H1 (cell line): ENCODE results near the gene APOL1. TPM values are rescaled to one million over a fixed set of nuclear protein-coding genes. Genes with fewer than 3 reads are reported as not detected.

Experiments
- CTCF ChIA-PET: fragments of 300-600 bp; sonication (Branson Sonifier 250); formaldehyde crosslinking; loops from one replicate; lab custom pipeline; 2021; ENCODE audit not compliant: partially characterized antibody; lab: Charles Lee
- POLR2A ChIA-PET: fragments of 300-600 bp; sonication (Branson Sonifier 250); formaldehyde crosslinking; loops from one replicate; lab custom pipeline; 2021; ENCODE audit warnings: inconsistent platforms; ENCODE audit not compliant: partially characterized antibody; lab: Charles Lee
- DNase-seq, 2 experiments: peaks; one replicate each; pipeline versions ENCODE4 v3.0.0 to v3.0.0-alpha.2; 2010 to 2022; ENCODE audit warnings: low spot score in 2 of 2, low read depth in 1 of 2, mixed read lengths in 1 of 2
- FAIRE-seq: peaks from 2 replicates; lab custom pipeline; 2011; peaks lifted over from hg19 to GRCh38; lab: Jason Lieb, UNC
- H2AFZ ChIP-seq: 2 replicates; pipeline ENCODE4 v1.8.1; 2012; ENCODE audit warnings: low read length, inconsistent platforms
- H2AK5ac ChIP-seq: 2 replicates; pipeline ENCODE4 v1.6.1; 2013; ENCODE audit warnings: low read depth, low read length
- H2BK120ac ChIP-seq: replicated peaks from 2 replicates; pipeline ENCODE3; 2013; ENCODE audit warnings: low read depth, low read length, inconsistent platforms
- H2BK12ac ChIP-seq: 2 replicates; pipeline ENCODE4 v1.6.1; 2013; ENCODE audit warnings: low read depth, low read length
- H2BK15ac ChIP-seq: 2 replicates; pipeline ENCODE4 v1.6.1; 2013; ENCODE audit warnings: low read length
- H2BK20ac ChIP-seq: 2 replicates; pipeline ENCODE4 v1.6.1; 2013; ENCODE audit warnings: low read length
- H2BK5ac ChIP-seq: 2 replicates; pipeline ENCODE4 v1.6.1; 2013; ENCODE audit warnings: low read depth, low read length
- H3K14ac ChIP-seq: 2 replicates; pipeline ENCODE4 v1.6.1; 2013; ENCODE audit warnings: inconsistent platforms; ENCODE audit not compliant: insufficient read length
- H3K18ac ChIP-seq: 2 replicates; pipeline ENCODE4 v1.6.1; 2013; ENCODE audit warnings: low read length; ENCODE audit errors: extremely low read depth
- H3K23ac ChIP-seq: 2 replicates; pipeline ENCODE4 v1.6.1; 2013; ENCODE audit warnings: inconsistent platforms; ENCODE audit not compliant: insufficient read length
- H3K23me2 ChIP-seq: 2 replicates; pipeline ENCODE4 v1.6.1; 2013; ENCODE audit warnings: low read depth, low read length
- H3K27ac ChIP-seq: 2 replicates; pipeline ENCODE4 v1.6.1; 2011; ENCODE audit warnings: low read depth, low read length, inconsistent platforms
- H3K27me3 ChIP-seq, 4 experiments: replicated peaks in 1 of 4; 1 replicate in 1 of 4; 2 replicates in 3 of 4; pipeline versions ENCODE4 v1.6.1 to v1.8.1; 2011 to 2013; ENCODE audit warnings: low read length in 3 of 4, mild to moderate bottlenecking in 3 of 4, inconsistent platforms in 2 of 4, mixed read lengths in 2 of 4, moderate library complexity in 1 of 4; ENCODE audit not compliant: control insufficient read depth in 3 of 4, insufficient read depth in 3 of 4; ENCODE audit errors: extremely low read depth in 1 of 4
- H3K36me3 ChIP-seq, 4 experiments: 2 replicates each; pipeline versions ENCODE4 v1.6.1 to v1.8.1; 2011 to 2013; ENCODE audit warnings: mild to moderate bottlenecking in 4 of 4, low read length in 3 of 4, moderate library complexity in 2 of 4, control low read depth in 1 of 4, inconsistent platforms in 1 of 4; ENCODE audit not compliant: insufficient read depth in 4 of 4, control insufficient read depth in 2 of 4
- H3K4ac ChIP-seq: replicated peaks from 2 replicates; pipeline ENCODE3; 2013; ENCODE audit warnings: low read length, low read depth, mixed read lengths, inconsistent platforms; ENCODE audit not compliant: insufficient read length
- H3K4me1 ChIP-seq, 4 experiments: replicated peaks in 1 of 4; 1 replicate in 1 of 4; 2 replicates in 3 of 4; pipeline versions ENCODE4 v1.6.1 to v1.8.1; 2011 to 2013; ENCODE audit warnings: low read length in 3 of 4, inconsistent platforms in 2 of 4, mixed read lengths in 1 of 4; ENCODE audit not compliant: insufficient read depth in 4 of 4, control insufficient read depth in 3 of 4
- H3K4me2 ChIP-seq, 2 experiments: 2 replicates each; pipeline versions ENCODE4 v1.6.1 to v1.8.1; 2011 to 2013; ENCODE audit warnings: low read depth in 2 of 2, low read length in 2 of 2, control low read depth in 1 of 2, inconsistent platforms in 1 of 2, mild to moderate bottlenecking in 1 of 2; ENCODE audit not compliant: insufficient read depth in 1 of 2
- H3K4me3 ChIP-seq, 4 experiments: fragments of 200-600, 300-600 bp in 1 of 4; sonication (generic), shearing (Covaris generic), sonication (Bioruptor Twin) in 1 of 4; 2 replicates each; pipeline versions ENCODE4 v1.5.1 to v1.8.1; 2011 to 2016; ENCODE audit warnings: low read length in 4 of 4, low read depth in 3 of 4, control low read depth in 2 of 4, inconsistent platforms in 2 of 4, mild to moderate bottlenecking in 2 of 4, mixed read lengths in 1 of 4, moderate library complexity in 1 of 4; ENCODE audit not compliant: insufficient read depth in 2 of 4; ENCODE audit errors: extremely low read depth in 1 of 4
- H3K56ac ChIP-seq: replicated peaks from 2 replicates; pipeline ENCODE3; 2013; ENCODE audit warnings: low read depth, mild to moderate bottlenecking, mixed read lengths, low read length, inconsistent platforms; ENCODE audit not compliant: insufficient read length
- H3K79me1 ChIP-seq: 2 replicates; pipeline ENCODE4 v1.6.1; 2013; ENCODE audit warnings: low read depth, low read length, control low read depth
- H3K79me2 ChIP-seq, 2 experiments: 2 replicates each; pipeline versions ENCODE4 v1.6.1 to v1.8.1; 2012 to 2013; ENCODE audit warnings: low read length in 2 of 2, mild to moderate bottlenecking in 2 of 2, inconsistent platforms in 1 of 2; ENCODE audit not compliant: insufficient read depth in 2 of 2, control insufficient read depth in 1 of 2
- H3K9ac ChIP-seq, 4 experiments: replicated peaks in 1 of 4; 1 replicate in 1 of 4; 2 replicates in 3 of 4; pipeline versions ENCODE4 v1.6.1 to v1.8.1; 2011 to 2013; ENCODE audit warnings: low read depth in 3 of 4, low read length in 3 of 4, control low read depth in 2 of 4, mild to moderate bottlenecking in 2 of 4, moderate library complexity in 2 of 4, inconsistent platforms in 1 of 4; ENCODE audit errors: extremely low read depth in 1 of 4
- H3K9me3 ChIP-seq, 2 experiments: 2 replicates each; pipeline versions ENCODE4 v1.6.1 to v1.8.1; 2012 to 2013; ENCODE audit warnings: mild to moderate bottlenecking in 2 of 2, moderate library complexity in 2 of 2, control low read depth in 1 of 2, inconsistent platforms in 1 of 2, low read depth in 1 of 2, low read length in 1 of 2, mixed read lengths in 1 of 2; ENCODE audit not compliant: insufficient read depth in 2 of 2
- H4K20me1 ChIP-seq, 2 experiments: replicated peaks in 1 of 2; 2 replicates each; pipeline versions ENCODE3 to v1.8.1; 2011 to 2013; ENCODE audit warnings: inconsistent platforms in 2 of 2, low read length in 2 of 2, mild to moderate bottlenecking in 1 of 2; ENCODE audit not compliant: insufficient read depth in 2 of 2, control insufficient read depth in 1 of 2
- H4K5ac ChIP-seq: 2 replicates; pipeline ENCODE4 v1.6.1; 2013; ENCODE audit warnings: low read length, low read depth, mixed read lengths, inconsistent platforms; ENCODE audit not compliant: insufficient read length
- H4K8ac ChIP-seq: 2 replicates; pipeline ENCODE4 v1.8.0; 2013; ENCODE audit warnings: mild to moderate bottlenecking, moderate library complexity, low read length, inconsistent platforms; ENCODE audit not compliant: insufficient read depth; ENCODE audit errors: extremely low read depth
- H4K91ac ChIP-seq: replicated peaks from 2 replicates; pipeline ENCODE3; 2013; ENCODE audit warnings: low read length, mixed read lengths, inconsistent platforms; ENCODE audit not compliant: insufficient read length
- CBX8 ChIP-seq: fragments of 300-800, 300-1000 bp; sonication (generic); IDR thresholded peaks from 2 replicates; pipeline ENCODE4 v1.7.1; 2016; ENCODE audit warnings: low read depth, low read length, borderline replicate concordance
- CTBP2 ChIP-seq: IDR thresholded peaks from 2 replicates; pipeline ENCODE4 v1.7.0; 2011; ENCODE audit warnings: borderline replicate concordance, mild to moderate bottlenecking, moderate library complexity, mixed read lengths, low read length; ENCODE audit not compliant: insufficient read depth, insufficient read length
- GABPA ChIP-seq: IDR thresholded peaks from 2 replicates; pipeline ENCODE4 v1.6.1; 2011; ENCODE audit warnings: mild to moderate bottlenecking, low read length, moderate library complexity, borderline replicate concordance; ENCODE audit not compliant: insufficient read depth
- JUND ChIP-seq: IDR thresholded peaks from 2 replicates; pipeline ENCODE4 v1.6.1; 2011; ENCODE audit warnings: mild to moderate bottlenecking, improper control_type of control experiment, low read length
- KDM1A ChIP-seq: fragments of 200-600, 300-600 bp; sonication (generic); IDR thresholded peaks from 2 replicates; pipeline ENCODE4 v1.7.1; 2016; ENCODE audit warnings: mild to moderate bottlenecking, low read length, borderline replicate concordance
- PHF8 ChIP-seq: fragments of 200-600 bp; sonication (generic); conservative IDR thresholded peaks from 2 replicates; pipeline ENCODE4 v1.7.1; 2012; ENCODE audit warnings: low read depth, mild to moderate bottlenecking, inconsistent platforms, low read length, moderate library complexity
- SIN3A ChIP-seq, 2 experiments: IDR thresholded peaks in 1 of 2; conservative IDR thresholded peaks in 1 of 2; 2 replicates each; pipeline ENCODE4 v1.6.1; 2011 to 2012; ENCODE audit warnings: low read length in 2 of 2, improper control_type of control experiment in 1 of 2, low read depth in 1 of 2, mild to moderate bottlenecking in 1 of 2
- TCF12 ChIP-seq: IDR thresholded peaks from 2 replicates; pipeline ENCODE4 v1.6.1; 2011; ENCODE audit warnings: low read depth, mild to moderate bottlenecking, low read length
- WGBS, 2 experiments: shearing (Covaris generic) in 1 of 2; methylation state at CpG; one replicate each; pipeline versions ENCODE4 v1.1.6 to v1.1.7; 2013 to 2015; ENCODE audit warnings: low lambda C conversion rate in 2 of 2, mixed read lengths in 2 of 2, inconsistent platforms in 1 of 2, low coverage in 1 of 2, missing lambda C conversion rate in 1 of 2; ENCODE audit not compliant: insufficient replicate concordance in 2 of 2, insufficient coverage in 1 of 2, insufficient read length in 1 of 2; ENCODE audit errors: extremely low coverage in 1 of 2, missing lambda C conversion rate in 1 of 2; 5-methylcytosine and 5-hydroxymethylcytosine counted together
- polyA plus RNA-seq, 7 experiments: library from polyadenylated mRNA; depleted of rRNA in 3 of 7; stranded (reverse) in 5 of 7; unstranded in 2 of 7; fragments of >200 nt in 5 of 7; fragments of 200-250 nt in 2 of 7; gene quantifications; 1 replicate in 5 of 7; 2 replicates in 1 of 7; 4 replicates in 1 of 7; pipeline versions ENCODE4 v1.2.1 to v1.2.3, GENCODE V29; 2011 to 2013; ENCODE audit warnings: missing spikeins in 2 of 7, mixed read lengths in 2 of 7
- total RNA-seq: library from RNA; stranded (reverse); fragmentation: NEBNext Ultra II Directional; extraction: Animal tissue kit (Norgen Biotek cat#: 25700); gene quantifications from 2 replicates; pipeline ENCODE4 v1.2.1, GENCODE V29; 2021
- TF ChIP-seq, protein P1 (sequence below): IDR thresholded peaks from 2 replicates; pipeline ENCODE4 v1.6.1; 2012; ENCODE audit warnings: inconsistent platforms

The APOL1 gene
- total and polyA plus RNA-seq, 2 of the 8 experiments (the other 6 are each of a cell fraction or from before 2014, with no cell fraction given), result not detected

DNA sequence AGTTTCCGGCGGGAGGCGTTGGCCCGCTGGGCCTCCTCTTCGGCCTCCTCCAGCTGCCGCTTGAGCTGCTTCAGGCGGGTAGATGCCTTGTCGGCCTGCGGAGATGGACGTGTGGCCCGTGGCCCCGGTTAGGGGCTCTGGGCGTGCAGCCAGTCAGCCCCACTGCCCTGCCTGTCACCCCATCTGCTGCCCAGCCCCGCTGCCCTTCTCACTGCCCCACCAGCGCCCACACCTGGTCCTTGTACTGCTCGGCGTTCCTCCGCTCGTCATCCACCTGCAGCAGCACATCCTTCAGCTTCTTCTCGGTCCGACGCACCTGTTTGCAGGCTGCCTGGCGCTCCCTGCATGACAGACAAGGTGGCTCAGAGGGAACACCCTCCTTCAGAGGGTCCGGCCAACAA lies 31.2 kb downstream of the APOL1 start:
- CTCF ChIA-PET, result interaction anchor here (1.5 to 8.0 kb wide), 5 partner anchors 12 to 203 kb away, joined by 4 to 159 read pairs (median 6); no protein-coding TSS in a partner anchor
- H4K20me1 ChIP-seq, result peaks cover 0 to 8% of the 10 kb centered on the region in 2 experiments

More for the DNA sequence above, 31.2 kb downstream of the APOL1 start:
- Histone ChIP-seq H2BK12ac (no peak overlapping the region), H3K4me2 (no peak overlapping the region), H2AK5ac (no peak overlapping the region), H4K5ac (no peak overlapping the region), H3K27ac (no peak overlapping the region), H3K4ac (no peak overlapping the region), H3K9me3 (no peaks in the 10 kb centered on the region), H3K9ac (no peak overlapping the region), H3K27me3 (no peaks in the 10 kb centered on the region), H2BK20ac (no peak overlapping the region), H3K79me2 (no peaks in the 10 kb centered on the region), H3K56ac (no peak overlapping the region), H2BK5ac (no peak overlapping the region), H3K4me3 (no peak overlapping the region), H3K79me1 (no peaks in the 10 kb centered on the region), H3K18ac (no peak overlapping the region), H4K8ac (0 out of 2 replicates have a peak overlapping the region, but pooled peaks have one; percentile 17), H3K23ac (no peak overlapping the region), H2AFZ (no peak overlapping the region), H3K23me2 (no peaks in the 10 kb centered on the region), H2BK15ac (no peak overlapping the region), H4K91ac (no peak overlapping the region), H3K14ac (no peak overlapping the region), H3K4me1 (peaks cover 0 to 3% (median 0%) of the 10 kb centered on the region in 4 experiments; a peak in 3 of 7 replicates), H3K36me3 (peaks cover 43 to 66% (median 60%) of the 10 kb centered on the region in 4 experiments), H2BK120ac (no peak overlapping the region)
- TF ChIP-seq CTBP2 (no peak), PHF8 (no peak), GABPA (no peak), CBX8 (no peak), SIN3A (conservative IDR thresholded peaks at IDR 0.05 in 1 of 2, IDR thresholded peaks at IDR 0.05 in 1 of 2; ENCODE audit: low read depth in 1 of 2, low read length in 2 of 2) (no peak), JUND (no peak), KDM1A (no peak), TCF12 (no peak)
- TF ChIP-seq, protein P1, sequence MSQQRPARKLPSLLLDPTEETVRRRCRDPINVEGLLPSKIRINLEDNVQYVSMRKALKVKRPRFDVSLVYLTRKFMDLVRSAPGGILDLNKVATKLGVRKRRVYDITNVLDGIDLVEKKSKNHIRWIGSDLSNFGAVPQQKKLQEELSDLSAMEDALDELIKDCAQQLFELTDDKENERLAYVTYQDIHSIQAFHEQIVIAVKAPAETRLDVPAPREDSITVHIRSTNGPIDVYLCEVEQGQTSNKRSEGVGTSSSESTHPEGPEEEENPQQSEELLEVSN, result no peak
- FAIRE-seq (no peak), DNase-seq (no peak)
- POLR2A ChIA-PET, result interaction anchor here (0.6 to 1.2 kb wide), 3 partner anchors 9 to 857 kb away, joined by 3 to 5 read pairs (median 3); no protein-coding TSS in a partner anchor
- 93% methylated on average over 19 of the region's 24 CpGs; no CpG with 5 or more reads in 1 of the 2 experiments for WGBS, 2 experiments
